ENCODE measurements around the gene ASF1A.
A peak's percentile ranks its signal among the peaks of the same experiment; 100 is the strongest.

Gene ASF1A

DNA sequence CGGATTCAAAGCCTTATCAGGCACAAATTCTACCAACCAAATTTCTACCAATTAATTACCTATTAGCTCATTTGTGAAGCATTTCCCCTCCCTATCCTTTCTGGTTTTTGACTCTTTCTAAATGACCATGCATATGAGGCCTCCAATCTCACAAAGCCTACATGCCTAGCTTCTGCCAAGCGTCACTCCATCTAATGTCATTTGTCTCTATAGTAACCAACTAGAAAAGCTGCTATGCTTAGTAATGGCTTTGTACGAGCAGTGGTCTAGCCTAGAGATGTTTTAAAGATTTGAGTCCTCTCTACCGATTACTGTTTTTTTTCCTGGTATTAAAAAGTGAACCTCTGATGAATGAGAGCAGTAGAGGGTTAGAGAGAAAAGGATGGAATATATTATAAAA lies 4.8 kb upstream of the ASF1A start:
- POLR2A ChIA-PET, result no interaction called here
- TF ChIP-seq, protein P1, sequence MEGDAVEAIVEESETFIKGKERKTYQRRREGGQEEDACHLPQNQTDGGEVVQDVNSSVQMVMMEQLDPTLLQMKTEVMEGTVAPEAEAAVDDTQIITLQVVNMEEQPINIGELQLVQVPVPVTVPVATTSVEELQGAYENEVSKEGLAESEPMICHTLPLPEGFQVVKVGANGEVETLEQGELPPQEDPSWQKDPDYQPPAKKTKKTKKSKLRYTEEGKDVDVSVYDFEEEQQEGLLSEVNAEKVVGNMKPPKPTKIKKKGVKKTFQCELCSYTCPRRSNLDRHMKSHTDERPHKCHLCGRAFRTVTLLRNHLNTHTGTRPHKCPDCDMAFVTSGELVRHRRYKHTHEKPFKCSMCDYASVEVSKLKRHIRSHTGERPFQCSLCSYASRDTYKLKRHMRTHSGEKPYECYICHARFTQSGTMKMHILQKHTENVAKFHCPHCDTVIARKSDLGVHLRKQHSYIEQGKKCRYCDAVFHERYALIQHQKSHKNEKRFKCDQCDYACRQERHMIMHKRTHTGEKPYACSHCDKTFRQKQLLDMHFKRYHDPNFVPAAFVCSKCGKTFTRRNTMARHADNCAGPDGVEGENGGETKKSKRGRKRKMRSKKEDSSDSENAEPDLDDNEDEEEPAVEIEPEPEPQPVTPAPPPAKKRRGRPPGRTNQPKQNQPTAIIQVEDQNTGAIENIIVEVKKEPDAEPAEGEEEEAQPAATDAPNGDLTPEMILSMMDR (IDR thresholded peaks at IDR 0.05; ENCODE audit: control extremely low read depth, extremely low read depth, low read depth, missing control alignments), result no peak
- DNase-seq (ENCODE audit: extremely low spot score), result no peak
- CTCF ChIA-PET, result interaction anchor here (0.9 to 1.1 kb wide), 4 partner anchors 8 to 23 kb away, joined by 3 read pairs; no protein-coding TSS in a partner anchor

DNA sequence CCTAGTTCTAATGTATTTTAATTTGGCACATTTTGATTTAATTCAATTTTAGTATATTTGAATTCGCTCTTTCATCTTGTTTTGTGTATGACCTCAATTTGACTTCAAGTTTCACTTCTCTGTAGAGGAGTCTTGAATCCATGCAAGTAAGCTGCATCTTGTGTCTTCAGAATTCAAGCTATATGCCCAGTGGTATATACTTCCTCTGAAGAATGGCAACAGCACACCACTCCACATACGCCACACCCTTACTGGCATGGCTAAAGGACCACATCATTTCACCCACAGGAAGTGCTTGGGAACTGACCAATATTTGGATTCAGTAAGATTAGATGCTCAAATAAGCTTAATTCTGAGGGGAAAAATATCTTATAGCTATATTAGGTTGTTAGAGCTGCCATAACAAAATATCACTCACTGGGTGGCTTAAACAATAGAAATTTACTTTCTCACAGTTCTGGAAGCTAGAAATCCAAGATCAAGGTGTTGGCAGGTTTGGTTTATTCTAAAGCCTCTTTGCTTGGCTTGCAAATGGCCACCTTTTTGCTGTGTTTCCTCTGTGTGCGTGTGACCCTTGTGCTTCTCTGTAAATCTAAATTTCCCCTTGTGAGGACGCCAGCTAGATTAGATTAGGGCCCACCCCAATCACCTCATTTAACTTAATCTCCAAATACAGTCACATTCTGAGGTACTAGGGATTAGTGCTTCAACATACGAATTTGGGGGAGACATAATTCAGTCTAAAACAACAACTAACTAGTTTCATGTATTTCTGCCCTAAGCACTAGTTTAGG lies 2.8 kb upstream of the ASF1A start:
- ChIA-PET CTCF (interaction anchor here (0.8 to 2.5 kb wide), 11 partner anchors 9 to 276 kb away, joined by 3 to 12 read pairs (median 3); no protein-coding TSS in a partner anchor), POLR2A (interaction anchor here (0.8 kb wide), 1 partner anchor 63 kb away, joined by 3 read pairs; no protein-coding TSS in a partner anchor)
- TF ChIP-seq, protein P1 (IDR thresholded peaks at IDR 0.05; ENCODE audit: control extremely low read depth, extremely low read depth, low read depth, missing control alignments), result no peak
- peak; percentile 18 for DNase-seq (ENCODE audit: extremely low spot score)

GRCh38 chr6:118892355-118892991 lies 1.5 kb upstream of the ASF1A start:
- TF ChIP-seq, protein P1 (IDR thresholded peaks at IDR 0.05; ENCODE audit: control extremely low read depth, extremely low read depth, low read depth, missing control alignments), result no peak
- no peak for DNase-seq (ENCODE audit: extremely low spot score)
- ChIA-PET CTCF (interaction anchor here (0.7 to 3.7 kb wide), 7 partner anchors 10 to 218 kb away, joined by 3 to 17 read pairs (median 5); no protein-coding TSS in a partner anchor), POLR2A (no interaction called here)

DNA sequence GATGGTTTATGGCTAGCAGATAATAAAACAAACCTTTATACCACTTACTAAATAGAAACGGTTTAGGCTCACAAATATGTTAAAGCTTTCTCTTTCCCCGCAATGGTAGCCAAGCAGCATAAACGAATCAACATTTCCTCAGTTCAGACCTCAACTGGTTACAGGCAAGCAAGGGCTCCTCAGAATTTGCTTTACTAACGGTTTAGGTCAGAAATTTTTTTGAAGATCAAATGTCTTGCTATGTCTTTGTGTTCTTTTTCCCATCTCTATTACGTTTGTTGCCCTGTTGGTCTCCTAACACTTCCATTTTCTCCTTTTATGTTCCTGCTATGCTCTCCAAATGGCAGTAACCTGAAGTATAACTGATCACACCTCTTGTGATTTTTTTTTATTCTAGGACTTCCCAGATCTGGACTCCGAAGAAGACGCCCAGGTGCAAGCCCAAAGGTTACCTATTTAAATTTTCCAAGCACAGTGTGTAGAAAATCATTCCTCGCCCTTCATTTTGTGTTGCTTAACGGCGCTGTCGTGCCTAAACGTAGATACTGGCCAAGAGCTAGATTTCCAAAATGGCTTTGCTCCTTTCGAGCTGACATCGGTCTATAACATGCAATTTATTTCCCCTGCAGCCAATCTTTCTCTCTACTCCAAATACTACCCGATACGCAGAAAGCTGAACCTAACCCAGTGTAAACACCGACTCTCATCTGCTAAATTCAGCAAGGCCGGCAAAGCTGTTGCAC lies 717 bp upstream of the ASF1A start:
- CTCF ChIA-PET, result interaction anchor here (0.7 to 3.7 kb wide), 7 partner anchors 10 to 217 kb away, joined by 3 to 17 read pairs (median 4); no protein-coding TSS in a partner anchor
- TF ChIP-seq, protein P1 (IDR thresholded peaks at IDR 0.05; ENCODE audit: control extremely low read depth, extremely low read depth, low read depth, missing control alignments), result no peak
- peak; percentile 17 for DNase-seq (ENCODE audit: extremely low spot score)
- POLR2A ChIA-PET, result no interaction called here

DNA sequence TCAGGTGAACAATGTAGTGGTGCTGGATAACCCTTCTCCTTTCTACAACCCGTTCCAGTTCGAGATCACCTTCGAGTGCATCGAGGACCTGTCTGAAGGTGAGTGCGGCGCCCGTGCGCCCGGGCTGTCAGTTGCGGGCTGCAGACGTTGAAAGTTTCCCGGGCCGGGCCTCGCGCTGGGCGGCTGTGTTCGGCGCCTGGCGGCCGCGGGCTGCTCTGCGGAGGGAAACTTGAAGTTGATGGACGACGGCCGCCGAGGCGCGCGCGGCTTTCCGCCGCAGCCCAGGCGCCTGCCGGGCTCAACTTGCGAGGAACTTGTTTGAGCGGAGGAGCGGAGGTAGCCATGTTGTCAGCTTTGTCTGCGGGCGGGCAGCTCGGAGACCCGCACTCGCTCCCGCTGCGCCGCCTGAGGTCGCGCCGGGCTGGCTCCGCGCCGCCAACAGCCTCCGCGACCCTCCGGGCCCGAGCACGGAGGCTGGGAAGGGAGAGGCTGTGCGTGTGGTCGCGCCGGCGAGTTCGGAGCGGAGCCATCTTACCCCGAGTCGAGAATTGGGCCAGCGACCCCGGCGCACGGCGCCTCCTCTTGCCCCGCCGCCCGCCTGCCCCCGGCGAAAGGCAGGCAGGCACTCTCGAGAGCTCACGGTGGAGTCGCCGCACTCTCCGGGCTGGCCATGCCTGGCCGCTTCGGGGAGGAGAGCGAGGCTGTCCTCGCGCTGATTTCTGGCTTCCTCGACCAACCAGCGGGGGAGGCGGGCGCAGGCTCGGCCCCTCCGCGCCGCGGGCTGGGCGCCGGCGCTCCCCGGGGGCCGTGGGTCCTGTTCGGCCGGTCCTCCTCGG lies 691 bp downstream of the ASF1A start:
- CTCF ChIA-PET, result interaction anchor here (0.7 to 4.1 kb wide), 10 partner anchors 12 to 330 kb away, joined by 3 to 28 read pairs (median 4); no protein-coding TSS in a partner anchor
- peak; percentile 74 for DNase-seq (ENCODE audit: extremely low spot score)
- POLR2A ChIA-PET, result no interaction called here
- TF ChIP-seq, protein P1 (IDR thresholded peaks at IDR 0.05; ENCODE audit: control extremely low read depth, extremely low read depth, low read depth, missing control alignments), result no peak

All from GM10248 (cell line).